ENCODE measurements around the gene OR1L6.

OR1L6 gene, protein sequence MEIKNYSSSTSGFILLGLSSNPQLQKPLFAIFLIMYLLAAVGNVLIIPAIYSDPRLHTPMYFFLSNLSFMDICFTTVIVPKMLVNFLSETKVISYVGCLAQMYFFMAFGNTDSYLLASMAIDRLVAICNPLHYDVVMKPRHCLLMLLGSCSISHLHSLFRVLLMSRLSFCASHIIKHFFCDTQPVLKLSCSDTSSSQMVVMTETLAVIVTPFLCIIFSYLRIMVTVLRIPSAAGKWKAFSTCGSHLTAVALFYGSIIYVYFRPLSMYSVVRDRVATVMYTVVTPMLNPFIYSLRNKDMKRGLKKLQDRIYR

DNA sequence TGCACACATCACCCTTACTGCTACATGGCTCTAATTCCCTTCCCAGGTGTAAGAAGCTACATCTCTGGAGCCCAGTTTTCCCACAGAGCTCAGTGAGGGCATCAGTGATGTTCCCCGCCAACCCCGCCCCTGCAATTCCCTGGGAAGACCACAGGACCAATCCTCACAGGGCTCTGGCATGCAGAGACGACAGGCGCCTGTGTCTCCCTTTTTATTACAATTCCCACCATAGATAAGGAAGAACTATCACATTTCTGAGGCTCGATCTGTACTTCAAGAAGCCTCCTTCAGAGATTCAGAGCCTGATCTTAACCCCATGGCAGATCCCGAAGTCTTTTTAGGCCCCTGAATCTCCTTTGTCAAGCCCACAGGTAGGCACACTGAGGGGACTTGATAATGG lies at the start of gene OR1L6:
Gene OR1L6 (plus strand): TSS at position 301 of the 400 bp plus-strand sequence. CDS start 7,545 bp downstream, outside the sequence.
- no peak for DNase-seq

DNA sequence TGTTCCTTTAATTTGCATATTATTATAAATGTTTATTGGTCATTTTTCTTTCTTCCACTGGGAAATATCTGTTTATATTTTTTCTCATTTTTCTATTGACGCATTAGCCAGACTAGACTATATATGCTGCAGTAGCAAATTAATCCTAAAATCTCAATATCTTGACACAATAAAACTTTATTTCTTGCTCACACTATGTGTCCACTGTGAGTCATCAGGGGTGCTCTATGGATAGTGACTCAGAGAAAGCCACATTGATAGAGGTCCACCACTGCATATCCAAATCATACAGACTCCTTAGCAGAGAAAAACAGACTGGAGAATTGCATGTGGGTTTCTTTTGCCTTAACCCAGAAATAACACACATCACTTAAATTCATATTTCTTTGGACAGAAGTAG lies 46.4 kb upstream of the OR1L6 start:
- no peak for DNase-seq

DNA sequence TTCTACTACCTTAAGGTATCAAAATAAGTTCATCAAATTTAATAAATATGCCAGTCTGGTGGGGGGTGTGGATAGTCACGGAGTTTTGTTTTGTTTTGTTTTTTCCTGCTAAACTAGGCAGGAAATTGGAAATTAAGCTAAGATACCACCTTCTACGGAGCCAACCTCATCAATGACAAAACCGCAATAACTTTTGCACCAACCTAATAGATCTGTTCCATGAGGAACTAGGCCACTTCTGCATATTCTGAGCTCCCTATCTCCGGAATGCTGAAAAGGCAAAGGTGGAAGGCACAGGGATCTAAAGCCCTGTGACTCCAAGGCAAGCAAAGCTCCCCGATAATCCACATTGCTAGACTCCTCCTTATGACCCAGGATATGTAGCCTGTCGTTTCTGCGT lies 24.1 kb upstream of the OR1L6 start:
- DNase-seq = no peak

DNA sequence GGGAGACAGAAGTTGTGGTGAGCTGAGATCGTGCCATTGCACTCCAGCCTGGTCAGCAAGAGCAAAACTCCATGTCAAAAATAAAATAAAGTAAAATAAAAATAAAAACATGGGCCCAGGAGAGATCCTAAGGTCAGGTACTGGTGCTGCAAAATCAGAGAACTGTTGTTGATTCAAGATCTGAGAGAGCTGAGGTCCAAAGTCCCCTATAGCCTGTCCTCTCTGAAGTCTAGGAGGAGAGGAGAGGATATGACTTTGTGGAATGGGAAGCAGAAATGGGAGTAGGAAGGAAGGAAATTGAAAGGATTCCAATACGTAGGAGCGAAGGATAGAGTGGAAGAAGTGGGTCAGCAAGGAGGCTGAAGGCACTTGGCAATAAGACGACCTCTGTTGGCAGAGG lies 22.9 kb upstream of the OR1L6 start:
- no peak for DNase-seq

DNA sequence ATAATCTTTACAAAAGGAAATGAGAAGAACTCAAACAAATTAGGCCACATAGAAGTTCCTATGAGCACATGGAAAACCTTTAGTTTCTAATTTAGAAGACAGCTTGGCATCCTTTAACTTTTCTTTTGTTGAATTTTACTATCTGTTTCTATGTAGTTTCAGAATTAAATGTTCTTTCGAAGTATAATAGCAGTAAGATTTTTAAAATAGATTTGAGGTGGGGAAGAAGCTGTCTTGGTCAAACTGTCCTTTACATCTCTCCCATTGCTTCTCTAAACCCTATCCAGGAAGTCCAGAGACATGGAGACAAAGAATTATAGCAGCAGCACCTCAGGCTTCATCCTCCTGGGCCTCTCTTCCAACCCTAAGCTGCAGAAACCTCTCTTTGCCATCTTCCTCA lies 18.4 kb upstream of the OR1L6 start, which contains the start of gene OR1L4:
Gene OR1L4 (plus strand): TSS at position 301 of the 400 bp plus-strand sequence. CDS start 0 bp downstream, at position 301.
- no peak for DNase-seq

DNA sequence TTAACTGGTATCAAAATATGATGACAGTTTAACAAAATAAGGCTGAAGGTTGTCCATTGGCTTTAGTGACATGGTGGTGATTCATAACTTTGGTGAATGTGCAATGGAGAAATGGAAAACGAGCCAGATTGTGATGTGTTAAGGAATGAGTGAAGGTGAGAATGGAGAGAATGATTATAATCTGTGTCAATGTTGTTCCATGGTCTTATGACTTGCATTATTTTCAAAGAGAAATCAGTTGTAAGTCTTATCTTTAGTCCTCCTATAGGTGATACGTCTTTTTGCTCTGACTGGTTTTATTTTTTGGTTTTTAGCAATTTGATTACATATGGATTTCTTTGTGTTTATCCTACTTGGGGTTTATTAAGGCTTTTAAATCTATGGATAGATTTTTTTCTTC lies 12.7 kb downstream of the OR1L6 start:
- no peak for DNase-seq

DNA sequence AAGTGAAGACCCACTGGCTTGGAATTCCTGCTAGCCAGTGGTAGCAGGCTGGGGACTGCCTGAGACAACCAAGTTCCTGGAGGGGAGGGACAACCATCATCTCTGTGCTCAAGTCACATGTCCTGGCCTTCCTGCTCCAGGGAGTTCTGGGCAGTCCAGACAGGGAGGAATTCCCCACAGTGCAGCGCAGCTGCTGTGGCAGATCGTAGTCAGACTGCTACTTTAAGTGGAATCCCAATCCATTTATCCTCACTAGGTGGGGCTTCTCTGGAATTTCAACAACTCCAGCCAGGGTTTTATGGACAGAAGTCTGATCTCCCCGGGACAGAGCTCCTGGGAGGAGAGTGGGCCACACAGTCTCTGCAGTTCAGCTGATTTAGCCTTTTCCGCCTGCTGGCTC lies 25.7 kb downstream of the OR1L6 start:
- no peak for DNase-seq

DNA sequence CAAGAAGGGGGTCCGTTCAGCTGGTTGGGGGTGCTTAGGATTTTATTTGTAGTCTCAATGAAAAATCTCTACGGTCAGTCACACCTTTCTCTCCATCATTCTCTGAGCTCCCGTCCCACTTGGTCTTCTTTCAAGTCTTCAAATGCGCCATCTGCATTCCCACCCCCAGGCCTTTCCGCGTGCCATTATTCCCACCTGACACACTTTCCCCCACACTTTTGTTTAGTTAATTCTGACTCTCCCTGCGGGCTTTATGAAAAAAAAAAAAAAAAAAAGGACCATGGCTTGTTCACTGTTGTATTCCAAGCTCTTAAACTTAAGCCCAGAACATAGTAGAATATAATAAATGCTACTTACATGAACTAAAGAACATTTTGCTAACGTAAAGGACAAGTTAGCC lies 34.9 kb downstream of the OR1L6 start:
- no peak for DNase-seq

DNA sequence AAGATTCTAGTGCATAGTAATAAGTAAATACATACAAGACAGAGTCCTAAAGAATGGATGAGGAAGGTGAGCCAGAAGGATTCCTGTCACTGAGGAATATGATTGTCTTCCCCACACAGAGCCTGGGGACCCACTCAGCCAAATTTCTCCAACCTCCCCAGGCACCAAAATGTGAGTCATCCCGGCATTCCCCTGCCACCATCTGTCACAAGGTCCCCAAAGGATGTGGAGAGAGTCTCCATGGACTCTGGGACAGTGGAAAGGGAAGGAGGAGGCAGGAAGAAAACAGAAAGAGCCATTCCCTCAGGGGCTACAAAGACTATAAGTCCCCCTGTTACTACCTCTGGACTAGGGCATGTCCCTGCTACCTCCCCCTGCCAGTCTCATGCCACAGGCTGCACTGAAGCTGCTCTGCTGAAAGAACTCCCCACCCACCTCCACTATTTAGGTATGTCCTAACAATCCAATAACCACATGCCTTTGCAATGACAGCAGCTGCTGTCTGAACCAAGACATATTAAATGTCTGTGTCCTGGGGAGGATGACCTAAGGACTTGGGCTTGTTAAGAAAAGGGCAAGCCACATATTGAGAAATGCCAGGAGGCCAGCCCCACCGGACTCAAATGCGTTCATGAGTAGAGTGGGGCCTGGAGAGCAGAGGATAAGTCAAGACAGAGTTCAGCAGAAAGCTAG lies 36.0 kb downstream of the OR1L6 start:
- peak; percentile 36 for DNase-seq

DNA sequence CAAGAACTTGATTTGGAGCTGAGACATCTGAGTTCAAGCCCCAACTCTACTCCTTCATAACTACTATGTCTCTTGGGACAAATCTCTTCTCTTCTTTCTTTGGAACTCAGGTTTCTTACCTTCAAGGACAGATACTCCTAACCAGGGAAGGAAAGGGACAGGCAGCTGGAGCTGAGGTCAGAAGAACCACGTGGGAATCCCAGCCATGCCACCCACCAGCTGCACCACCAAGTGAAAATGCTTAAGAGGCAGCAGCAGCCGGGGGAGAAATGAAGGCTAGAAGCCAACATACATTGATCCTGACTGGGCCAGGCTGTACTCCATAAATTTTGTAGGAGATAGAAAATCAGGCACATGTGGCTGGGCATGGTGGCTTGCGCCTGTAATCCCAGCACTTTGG lies 37.1 kb downstream of the OR1L6 start:
- DNase-seq = no peak

DNA sequence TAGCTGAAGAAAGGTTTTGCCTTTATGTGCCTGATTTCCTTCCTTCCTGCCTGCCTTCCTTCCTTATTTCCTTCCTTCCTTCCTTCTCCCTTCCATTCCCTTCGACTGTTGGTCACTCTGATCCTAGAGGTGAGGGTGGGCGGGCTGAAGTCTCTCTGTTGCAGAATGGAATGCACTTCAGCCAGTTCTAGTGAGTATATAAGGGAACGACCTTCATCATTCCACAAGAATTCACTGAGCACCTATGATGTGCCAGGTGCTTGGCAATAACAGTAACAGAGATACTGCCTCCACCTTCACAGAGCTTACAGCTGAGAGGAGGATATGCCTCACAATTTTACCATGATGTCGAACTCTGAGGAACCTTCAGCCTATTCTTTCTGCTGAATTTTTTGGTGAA lies 37.9 kb downstream of the OR1L6 start:
- DNase-seq = no peak

DNA sequence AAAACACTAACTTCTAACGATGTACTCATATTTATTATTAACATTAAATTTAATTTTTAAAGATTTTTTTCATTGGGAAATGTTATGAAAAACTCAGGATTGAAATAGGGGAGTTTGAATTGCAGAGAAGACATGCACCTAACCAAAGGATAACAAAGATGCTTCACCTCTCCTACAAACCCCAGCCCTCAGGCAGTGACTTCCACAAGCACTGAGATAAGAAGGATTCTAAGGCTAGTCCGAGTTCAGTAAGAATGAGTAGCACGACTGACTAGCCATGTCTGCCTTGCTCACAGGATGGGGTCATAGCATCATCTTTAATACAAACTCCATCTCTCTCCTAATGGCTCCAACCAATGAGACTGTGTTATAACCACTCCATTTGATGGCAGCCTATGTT lies 39.6 kb downstream of the OR1L6 start:
- no peak for DNase-seq

DNA sequence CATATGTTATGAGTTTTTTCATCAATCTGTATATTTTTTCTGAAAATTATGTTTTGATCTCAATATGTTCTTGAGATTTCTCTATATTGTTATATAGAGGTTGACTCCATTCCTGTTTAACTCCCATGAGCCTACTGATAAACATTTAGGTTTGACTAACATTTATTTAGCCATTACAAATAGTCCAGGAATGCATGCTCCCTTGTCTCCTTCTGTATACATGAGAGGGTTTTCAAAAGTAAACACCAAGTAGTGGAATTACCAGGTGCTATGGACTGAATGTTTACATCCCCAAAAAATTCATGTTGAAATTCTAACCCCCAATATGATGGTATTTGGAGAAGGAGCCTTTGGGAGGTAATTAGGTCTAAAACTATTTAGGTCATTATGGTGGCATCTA lies 43.2 kb downstream of the OR1L6 start:
- no peak for DNase-seq

DNA sequence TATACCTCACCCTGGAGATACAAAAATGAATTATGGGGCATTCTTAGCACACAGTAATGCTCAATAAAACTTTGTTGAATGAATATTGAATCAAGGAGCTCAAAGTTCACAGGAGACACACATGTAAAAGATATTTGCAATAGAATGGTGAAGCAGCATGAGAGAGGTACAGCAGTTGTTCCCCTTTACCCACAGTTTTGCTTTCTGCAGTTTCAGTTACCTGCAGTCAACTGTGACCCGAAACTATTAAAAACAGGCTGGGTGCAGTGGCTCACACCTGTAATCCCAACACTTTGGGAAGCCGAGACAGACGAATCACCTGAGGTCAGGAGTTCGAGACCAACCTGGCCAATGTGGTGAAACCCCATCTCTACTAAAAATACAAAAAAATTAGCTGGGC lies 44.2 kb downstream of the OR1L6 start:
- no peak for DNase-seq

DNA sequence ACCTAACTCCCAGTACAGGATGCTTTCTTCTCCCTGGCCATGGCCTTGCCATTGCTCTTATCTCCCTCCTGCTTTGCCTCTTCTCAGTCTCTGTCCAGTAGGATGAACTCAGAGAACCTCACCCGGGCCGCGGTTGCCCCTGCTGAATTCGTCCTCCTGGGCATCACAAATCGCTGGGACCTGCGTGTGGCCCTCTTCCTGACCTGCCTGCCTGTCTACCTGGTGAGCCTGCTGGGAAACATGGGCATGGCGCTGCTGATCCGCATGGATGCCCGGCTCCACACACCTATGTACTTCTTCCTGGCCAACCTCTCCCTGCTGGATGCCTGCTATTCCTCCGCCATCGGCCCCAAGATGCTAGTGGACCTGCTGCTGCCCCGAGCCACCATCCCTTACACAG lies 46.7 kb downstream of the OR1L6 start, which contains the start of gene OR5C1:
Gene OR5C1 (plus strand): TSS at position 103 of the 400 bp plus-strand sequence. CDS start 0 bp downstream, at position 103.
- no peak for DNase-seq

DNA sequence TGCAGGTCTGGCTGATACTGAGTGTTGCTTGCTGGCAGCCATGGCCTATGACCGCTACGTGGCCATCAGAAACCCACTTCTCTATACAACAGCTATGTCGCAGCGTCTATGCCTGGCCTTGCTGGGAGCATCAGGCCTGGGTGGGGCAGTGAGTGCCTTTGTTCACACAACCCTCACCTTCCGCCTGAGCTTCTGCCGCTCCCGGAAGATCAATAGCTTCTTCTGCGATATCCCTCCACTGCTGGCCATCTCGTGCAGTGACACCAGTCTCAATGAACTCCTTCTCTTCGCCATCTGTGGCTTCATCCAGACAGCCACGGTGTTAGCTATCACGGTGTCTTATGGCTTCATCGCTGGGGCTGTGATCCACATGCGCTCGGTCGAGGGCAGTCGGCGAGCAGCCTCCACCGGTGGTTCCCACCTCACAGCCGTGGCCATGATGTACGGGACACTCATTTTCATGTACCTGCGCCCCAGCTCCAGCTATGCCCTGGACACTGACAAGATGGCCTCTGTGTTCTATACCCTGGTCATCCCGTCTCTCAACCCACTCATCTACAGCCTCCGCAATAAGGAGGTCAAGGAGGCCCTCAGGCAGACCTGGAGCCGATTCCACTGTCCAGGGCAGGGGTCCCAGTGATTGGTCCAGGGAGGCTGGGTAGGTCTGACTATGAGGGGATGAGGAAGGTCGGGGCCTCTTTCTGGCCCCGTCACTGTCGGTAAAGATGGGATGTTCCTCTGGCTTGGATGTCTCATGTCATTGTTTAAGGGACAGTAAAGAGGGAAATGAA lies 47.3 kb downstream of the OR1L6 start:
- no peak for DNase-seq

DNA sequence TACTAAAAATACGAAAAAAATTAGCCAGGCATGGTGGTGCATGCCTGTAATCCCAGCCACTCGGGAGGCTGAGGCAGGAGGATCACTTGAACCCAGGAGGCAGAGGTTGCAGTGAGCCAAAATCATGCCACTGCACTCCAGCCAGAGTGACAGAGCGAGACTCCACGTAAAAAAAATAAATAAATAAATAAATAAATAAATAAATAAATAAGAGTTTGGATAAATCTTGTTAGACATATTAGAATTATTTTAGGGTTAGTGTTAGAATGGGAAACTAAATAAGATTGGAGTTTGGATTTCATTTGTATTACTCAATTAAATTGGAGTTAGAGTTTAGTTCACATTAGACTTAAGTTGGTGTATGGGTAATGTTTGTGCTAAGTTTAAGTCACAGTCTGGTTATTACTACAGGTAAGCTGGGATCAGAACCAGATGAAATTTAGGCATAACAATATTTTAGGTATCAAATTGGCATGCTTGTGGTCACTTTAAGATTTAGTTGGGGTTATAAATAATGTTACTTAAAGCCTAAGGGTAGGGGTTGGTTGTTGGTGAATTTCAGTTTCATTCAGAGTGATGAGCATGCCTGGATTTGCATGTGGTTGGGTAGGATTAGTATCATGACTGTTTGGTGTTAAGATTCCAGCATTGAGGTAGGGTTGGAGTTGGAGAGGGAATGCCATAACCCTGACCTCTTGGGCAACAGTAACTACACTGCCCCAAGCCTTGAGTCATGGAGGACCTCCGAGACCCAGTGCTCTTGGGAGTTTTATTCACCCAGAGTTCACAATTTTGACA lies 50.0 kb downstream of the OR1L6 start:
- DNase-seq = no peak

DNA sequence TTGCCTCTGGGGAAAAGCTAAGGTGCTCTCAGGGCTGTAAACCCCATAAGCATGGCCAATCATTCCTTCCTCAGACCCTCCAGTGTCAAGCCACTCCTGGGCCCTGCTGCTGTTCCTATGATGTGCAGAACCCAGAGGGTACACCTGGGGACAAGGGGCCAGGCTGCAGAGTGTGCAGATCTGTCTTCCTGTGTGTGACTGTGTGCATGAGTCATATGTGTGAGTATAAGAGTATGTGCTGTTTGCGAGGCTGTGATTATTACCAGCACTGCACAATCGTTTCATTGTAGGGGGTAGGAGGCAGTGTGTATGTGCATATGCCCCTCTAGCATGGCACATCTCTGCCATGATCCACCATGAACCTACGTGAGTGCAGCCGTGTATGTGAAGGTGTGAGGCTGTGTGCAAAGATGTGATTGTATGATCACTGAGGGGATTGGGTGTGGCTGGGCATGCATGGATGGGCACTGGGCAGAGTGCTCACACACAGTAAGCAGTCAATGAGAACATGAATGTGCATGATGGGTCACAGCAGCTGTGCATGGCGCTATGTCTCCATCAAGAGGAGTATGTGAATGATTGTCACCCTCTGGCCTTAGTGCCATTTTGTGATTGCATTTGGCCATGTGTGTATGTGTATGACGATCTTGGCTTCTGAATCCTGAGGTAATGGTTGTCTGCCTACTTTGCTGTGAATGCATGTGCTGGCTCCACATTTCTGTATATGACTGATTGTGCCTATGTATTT lies 55.4 kb downstream of the OR1L6 start:
- DNase-seq = no peak

Data from T1000 (cell line).